ENCODE data around the gene DUSP9.

DNA sequence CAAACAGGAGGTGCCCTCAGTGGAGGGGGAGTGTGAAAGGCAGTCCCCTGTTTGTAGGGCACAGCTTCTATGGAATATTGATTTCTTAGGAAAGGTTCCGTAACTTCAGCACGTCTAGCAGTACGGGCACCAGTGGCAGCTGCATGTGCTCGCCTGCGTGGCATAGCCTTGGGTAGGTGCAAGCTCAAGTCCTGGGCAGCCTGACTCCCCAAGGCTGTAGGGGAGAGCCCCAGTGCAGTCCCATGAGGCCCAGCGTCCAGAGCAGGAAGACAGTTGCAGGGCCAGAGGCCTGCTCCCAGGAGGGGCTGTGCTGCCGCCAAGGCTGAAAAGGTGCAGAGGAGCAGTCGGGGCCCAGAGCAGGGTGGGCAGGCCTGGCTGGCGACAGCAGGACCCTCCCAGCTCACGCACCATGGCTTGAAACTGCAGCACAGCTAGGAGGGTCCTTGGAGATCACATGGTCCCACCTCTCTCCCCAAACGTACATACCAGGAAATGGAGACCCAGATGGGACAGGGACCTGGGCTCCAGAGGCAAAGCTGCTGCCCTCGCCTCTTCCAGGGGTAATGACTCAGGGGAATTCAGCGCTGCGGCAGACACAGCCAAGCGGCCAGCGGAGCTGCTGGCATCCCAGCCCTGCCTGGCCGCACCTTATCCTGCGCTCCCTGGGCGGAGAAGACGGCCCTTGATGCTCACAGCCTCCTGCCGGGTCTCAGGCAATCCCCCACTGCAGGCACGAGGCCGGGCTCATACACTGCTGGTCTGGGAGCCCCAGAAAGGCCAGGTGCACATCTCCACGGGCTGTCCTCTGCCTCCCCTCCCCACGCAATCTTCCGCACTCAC is 6.0 kb upstream of the DUSP9 start:
- TF ChIP-seq, protein P1, sequence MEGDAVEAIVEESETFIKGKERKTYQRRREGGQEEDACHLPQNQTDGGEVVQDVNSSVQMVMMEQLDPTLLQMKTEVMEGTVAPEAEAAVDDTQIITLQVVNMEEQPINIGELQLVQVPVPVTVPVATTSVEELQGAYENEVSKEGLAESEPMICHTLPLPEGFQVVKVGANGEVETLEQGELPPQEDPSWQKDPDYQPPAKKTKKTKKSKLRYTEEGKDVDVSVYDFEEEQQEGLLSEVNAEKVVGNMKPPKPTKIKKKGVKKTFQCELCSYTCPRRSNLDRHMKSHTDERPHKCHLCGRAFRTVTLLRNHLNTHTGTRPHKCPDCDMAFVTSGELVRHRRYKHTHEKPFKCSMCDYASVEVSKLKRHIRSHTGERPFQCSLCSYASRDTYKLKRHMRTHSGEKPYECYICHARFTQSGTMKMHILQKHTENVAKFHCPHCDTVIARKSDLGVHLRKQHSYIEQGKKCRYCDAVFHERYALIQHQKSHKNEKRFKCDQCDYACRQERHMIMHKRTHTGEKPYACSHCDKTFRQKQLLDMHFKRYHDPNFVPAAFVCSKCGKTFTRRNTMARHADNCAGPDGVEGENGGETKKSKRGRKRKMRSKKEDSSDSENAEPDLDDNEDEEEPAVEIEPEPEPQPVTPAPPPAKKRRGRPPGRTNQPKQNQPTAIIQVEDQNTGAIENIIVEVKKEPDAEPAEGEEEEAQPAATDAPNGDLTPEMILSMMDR (IDR thresholded peaks at IDR 0.05) = no peak
- no peak for TF ChIP-seq POLR2A (IDR thresholded peaks at IDR 0.05)

Data from body of pancreas (tissue), 4 donors.